DMS114 treated with DMSO at 0.1 percent for 48 hours (cell line): ENCODE results near the gene KRT83.
A peak's percentile ranks its signal among the peaks of the same experiment; 100 is the strongest.
"Not testable (repeated sequence)": the region's sequence is repeated elsewhere in the genome, so short reads cannot be mapped to it uniquely, and the experiment has no call there.

Source experiments
- DNase-seq: peaks from one replicate; lab custom pipeline; 2025; ENCODE audit not compliant: unreplicated experiment; lab: John Stamatoyannopoulos, UW

KRT83 gene

GRCh38 chr12:52311285-52311648, 9.9 kb downstream of the KRT83 start:
- DNase-seq: no peak

- DNase-seq: no peak
Observed at GRCh38 chr12:52310622-52311284, 10.4 kb downstream of the KRT83 start.

- DNase-seq: no peak
Observed at GRCh38 chr12:52308806-52309425, 12.3 kb downstream of the KRT83 start.

- peak; percentile 52 for DNase-seq
Observed at GRCh38 chr12:52307836-52308805, 13.1 kb downstream of the KRT83 start.

GRCh38 chr12:52306731-52307130, 14.5 kb downstream of the KRT83 start:
- no peak for DNase-seq

GRCh38 chr12:52305921-52306705, 15.1 kb downstream of the KRT83 start:
- DNase-seq: no peak

- DNase-seq: not testable (repeated sequence)
Observed at GRCh38 chr12:52304941-52305411, 16.2 kb downstream of the KRT83 start.

- not testable (repeated sequence) for DNase-seq
Observed at GRCh38 chr12:52302242-52302914, 18.8 kb downstream of the KRT83 start.

- not testable (repeated sequence) for DNase-seq
Observed at GRCh38 chr12:52301721-52302120, 19.5 kb downstream of the KRT83 start.

GRCh38 chr12:52300796-52301691, 20.2 kb downstream of the KRT83 start:
- DNase-seq: no peak

- DNase-seq: no peak
Observed at GRCh38 chr12:52298677-52299190, 22.5 kb downstream of the KRT83 start.

- DNase-seq: no peak
Observed at GRCh38 chr12:52296572-52297215, 24.5 kb downstream of the KRT83 start.

- no peak for DNase-seq
Observed at GRCh38 chr12:52295663-52296062, 25.5 kb downstream of the KRT83 start.

GRCh38 chr12:52294803-52295202, 26.4 kb downstream of the KRT83 start:
- no peak for DNase-seq

GRCh38 chr12:52293926-52294325, 27.3 kb downstream of the KRT83 start:
- DNase-seq: no peak

- no peak for DNase-seq
Observed at GRCh38 chr12:52291267-52291935, 29.8 kb downstream of the KRT83 start, which contains the start of gene KRT81. TSS of gene KRT81 (minus strand) at chr12:52291534. CDS start at chr12:52291465, 69 bp downstream.

- DNase-seq: not testable (repeated sequence)
Observed at GRCh38 chr12:52290483-52291134, 30.6 kb downstream of the KRT83 start.
